ENCODE data around the gene SLC8A3. TPM values are rescaled to one million over a fixed set of nuclear protein-coding genes. Genes with fewer than 3 reads are reported as not detected.
A peak's percentile ranks its signal among the peaks of the same experiment; 100 is the strongest.

Gene SLC8A3
- total RNA-seq, 1 donor from 2014 or later, result 0.49 TPM

DNA sequence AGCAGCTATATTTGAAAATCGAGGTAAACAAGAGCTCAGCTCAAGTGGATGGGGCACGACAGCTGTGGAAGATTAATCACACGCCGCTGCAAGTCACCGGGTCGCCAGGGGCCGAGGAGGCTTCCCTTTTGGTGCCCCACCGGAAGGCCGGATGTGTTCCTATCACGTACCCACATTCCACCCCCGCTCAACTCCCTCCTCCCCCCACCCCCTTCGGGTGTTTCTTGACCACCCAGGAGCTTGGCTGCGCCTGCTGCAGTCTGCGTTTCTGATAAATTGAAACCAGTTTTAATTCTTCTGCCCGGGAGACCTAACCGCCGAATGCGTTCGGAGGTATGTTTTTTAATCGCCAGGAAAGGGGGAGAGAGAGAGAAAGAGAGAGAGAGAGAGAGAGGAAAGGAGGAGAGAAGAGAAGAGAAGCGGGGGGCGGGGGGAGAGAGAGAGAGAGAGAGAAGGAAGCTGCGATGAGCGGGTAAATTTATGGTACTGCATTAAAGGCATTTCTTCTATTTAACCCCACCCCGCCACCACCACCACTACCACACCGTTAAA, 1.8 kb downstream of the SLC8A3 start:
- H3K27me3 ChIP-seq, result no peaks in the 10 kb centered on the region
- intact Hi-C loops (cut with DNase I), result no loop called here

DNA sequence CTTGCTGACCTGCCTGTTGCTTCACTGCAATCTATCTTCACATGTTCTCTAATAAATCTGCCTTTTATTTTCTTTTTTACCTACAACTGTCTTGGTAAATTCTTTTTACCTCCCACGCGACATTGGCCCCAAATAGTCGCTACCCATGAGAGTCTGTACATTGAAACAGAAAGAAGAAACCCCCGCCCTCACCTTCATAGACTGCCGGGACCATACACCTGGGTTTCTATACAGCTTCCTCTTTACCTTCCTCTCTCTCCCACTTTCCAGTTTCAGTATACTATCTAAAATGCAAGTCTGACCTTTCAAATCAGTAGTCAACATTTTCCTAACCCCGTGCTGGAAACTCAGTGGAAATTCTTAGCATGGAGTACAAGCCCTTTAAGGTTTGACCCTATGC, 4.8 kb downstream of the SLC8A3 start:
- Histone ChIP-seq H3K4me1 (peaks cover 21% of the 10 kb centered on the region), H3K27me3 (no peaks in the 10 kb centered on the region), H3K4me3 (no peak overlapping the region), H3K9me3 (no peaks in the 10 kb centered on the region), H3K27ac (no peak overlapping the region), H3K36me3 (no peaks in the 10 kb centered on the region)
- TF ChIP-seq POLR2AphosphoS5 (IDR thresholded peaks at IDR 0.05; ENCODE audit: insufficient read depth in 1 of 2, low read depth in 1 of 2), result no peak
- TF ChIP-seq, protein P1, sequence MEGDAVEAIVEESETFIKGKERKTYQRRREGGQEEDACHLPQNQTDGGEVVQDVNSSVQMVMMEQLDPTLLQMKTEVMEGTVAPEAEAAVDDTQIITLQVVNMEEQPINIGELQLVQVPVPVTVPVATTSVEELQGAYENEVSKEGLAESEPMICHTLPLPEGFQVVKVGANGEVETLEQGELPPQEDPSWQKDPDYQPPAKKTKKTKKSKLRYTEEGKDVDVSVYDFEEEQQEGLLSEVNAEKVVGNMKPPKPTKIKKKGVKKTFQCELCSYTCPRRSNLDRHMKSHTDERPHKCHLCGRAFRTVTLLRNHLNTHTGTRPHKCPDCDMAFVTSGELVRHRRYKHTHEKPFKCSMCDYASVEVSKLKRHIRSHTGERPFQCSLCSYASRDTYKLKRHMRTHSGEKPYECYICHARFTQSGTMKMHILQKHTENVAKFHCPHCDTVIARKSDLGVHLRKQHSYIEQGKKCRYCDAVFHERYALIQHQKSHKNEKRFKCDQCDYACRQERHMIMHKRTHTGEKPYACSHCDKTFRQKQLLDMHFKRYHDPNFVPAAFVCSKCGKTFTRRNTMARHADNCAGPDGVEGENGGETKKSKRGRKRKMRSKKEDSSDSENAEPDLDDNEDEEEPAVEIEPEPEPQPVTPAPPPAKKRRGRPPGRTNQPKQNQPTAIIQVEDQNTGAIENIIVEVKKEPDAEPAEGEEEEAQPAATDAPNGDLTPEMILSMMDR (IDR thresholded peaks at IDR 0.05), result no peak
- no peak for TF ChIP-seq POLR2A (IDR thresholded peaks at IDR 0.05)
- no peak for DNase-seq (ENCODE audit: extremely low spot score in 2 of 2)
- intact Hi-C loops (cut with DNase I), result no loop called here

More for the DNA sequence above, 1.8 kb downstream of the SLC8A3 start:
- TF ChIP-seq POLR2AphosphoS5 (IDR thresholded peaks at IDR 0.05; ENCODE audit: insufficient read depth in 1 of 2, low read depth in 1 of 2), result no peak
- TF ChIP-seq, protein P1 (IDR thresholded peaks at IDR 0.05), result no peak
- no peak for TF ChIP-seq POLR2A (IDR thresholded peaks at IDR 0.05)
- H3K27ac ChIP-seq, result no peak overlapping the region
- no peaks in the 10 kb centered on the region for H3K9me3 ChIP-seq
- peaks cover 26% of the 10 kb centered on the region for H3K4me1 ChIP-seq
- DNase-seq (ENCODE audit: extremely low spot score in 2 of 2), result no peak
- peak overlapping the region; percentile 41 to 48 for H3K4me3 ChIP-seq
- no peaks in the 10 kb centered on the region for H3K36me3 ChIP-seq

DNA sequence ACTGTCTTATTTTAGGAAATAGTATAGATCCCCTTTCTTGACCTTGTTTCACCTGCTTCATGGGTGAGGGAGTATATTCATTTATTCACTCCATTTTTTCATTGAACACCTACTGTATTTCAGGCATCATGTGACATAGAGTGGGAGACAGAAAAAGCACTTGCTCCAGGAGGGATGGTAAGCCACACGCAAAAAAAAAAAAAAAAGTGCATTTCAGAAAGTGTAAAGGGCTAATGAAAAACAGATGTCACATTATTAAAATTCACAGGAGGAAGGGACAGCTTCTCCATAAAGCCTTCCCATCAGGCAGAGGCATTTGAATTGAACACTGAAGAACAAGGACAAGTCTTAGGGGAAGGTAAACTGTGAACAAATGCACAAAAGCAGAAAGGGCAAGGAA, 7.5 kb downstream of the SLC8A3 start:
- no peak for TF ChIP-seq POLR2AphosphoS5 (IDR thresholded peaks at IDR 0.05; ENCODE audit: insufficient read depth in 1 of 2, low read depth in 1 of 2)
- TF ChIP-seq POLR2A (IDR thresholded peaks at IDR 0.05), result no peak
- TF ChIP-seq, protein P1 (IDR thresholded peaks at IDR 0.05), result no peak
- no peaks in the 10 kb centered on the region for H3K4me1 ChIP-seq
- no peak overlapping the region for H3K4me3 ChIP-seq
- no peak for DNase-seq (ENCODE audit: extremely low spot score in 2 of 2)
- intact Hi-C loops (cut with DNase I), result no loop called here
- no peaks in the 10 kb centered on the region for H3K9me3 ChIP-seq
- no peaks in the 10 kb centered on the region for H3K36me3 ChIP-seq
- no peaks in the 10 kb centered on the region for H3K27me3 ChIP-seq
- H3K27ac ChIP-seq, result no peak overlapping the region

DNA sequence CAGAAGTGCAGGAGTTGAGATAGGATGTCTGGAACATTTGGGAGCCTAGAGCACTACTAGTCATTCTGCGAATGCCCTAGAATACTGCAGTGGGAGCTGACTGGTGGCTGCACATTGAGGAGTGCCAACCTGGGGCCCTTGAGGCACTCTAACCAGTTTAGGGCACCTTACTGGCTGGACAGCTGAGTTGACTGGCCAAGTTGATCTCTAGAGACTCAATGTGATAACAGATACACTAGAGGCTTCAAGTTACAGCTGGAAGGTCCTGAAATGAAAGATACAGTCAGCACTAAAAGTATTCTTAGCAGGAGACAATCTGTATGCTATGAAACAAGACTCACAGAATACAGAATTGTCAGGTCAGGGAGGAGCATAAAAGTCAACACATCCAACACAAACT, 8.0 kb downstream of the SLC8A3 start:
- H3K27ac ChIP-seq, result no peak overlapping the region
- intact Hi-C loops (cut with DNase I), result no loop called here
- no peak for TF ChIP-seq POLR2A (IDR thresholded peaks at IDR 0.05)
- no peak for TF ChIP-seq POLR2AphosphoS5 (IDR thresholded peaks at IDR 0.05; ENCODE audit: insufficient read depth in 1 of 2, low read depth in 1 of 2)
- TF ChIP-seq, protein P1 (IDR thresholded peaks at IDR 0.05), result no peak
- H3K4me3 ChIP-seq, result no peak overlapping the region
- no peaks in the 10 kb centered on the region for H3K4me1 ChIP-seq
- DNase-seq (ENCODE audit: extremely low spot score in 2 of 2), result peak in 1 of 2 donors; percentile 52
- H3K27me3 ChIP-seq, result no peaks in the 10 kb centered on the region
- no peaks in the 10 kb centered on the region for H3K9me3 ChIP-seq
- H3K36me3 ChIP-seq, result no peaks in the 10 kb centered on the region

DNA sequence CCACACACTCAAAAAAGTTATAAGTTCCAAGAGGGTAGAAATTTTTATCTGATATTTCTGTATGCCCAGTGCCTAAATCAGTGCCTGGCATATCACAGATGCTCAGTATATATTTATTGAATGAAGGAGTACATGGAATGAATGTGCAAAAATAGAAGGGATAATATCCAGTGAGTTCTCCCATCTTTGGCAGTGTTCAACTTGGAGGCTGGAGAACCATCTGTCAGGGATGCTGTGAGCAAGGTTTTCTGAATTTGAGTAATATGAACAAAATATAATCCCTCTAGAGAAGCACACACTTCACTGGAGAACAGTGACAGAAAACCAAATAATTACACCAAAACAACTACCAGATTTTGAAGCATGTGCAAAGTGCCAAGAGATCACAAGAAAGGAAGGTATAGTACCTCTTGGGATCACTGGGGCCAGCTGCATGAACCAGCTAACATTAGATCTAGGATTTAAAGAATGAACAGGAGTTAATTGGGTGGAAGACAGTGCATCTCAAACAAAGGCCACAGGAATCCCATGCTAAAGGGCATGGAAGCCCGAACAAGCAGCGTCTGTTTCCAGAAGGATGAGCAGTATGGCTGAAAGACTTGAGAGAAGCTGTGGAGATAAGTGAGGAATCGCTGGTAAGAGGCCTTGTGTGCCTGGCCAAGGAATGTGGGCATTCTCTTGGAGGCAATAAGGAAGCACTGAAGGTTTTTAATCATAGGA, 11.5 kb downstream of the SLC8A3 start:
- no peak overlapping the region for H3K4me3 ChIP-seq
- intact Hi-C loops (cut with DNase I), result no loop called here
- no peak overlapping the region for H3K27ac ChIP-seq
- H3K36me3 ChIP-seq, result no peaks in the 10 kb centered on the region
- no peaks in the 10 kb centered on the region for H3K27me3 ChIP-seq
- no peaks in the 10 kb centered on the region for H3K4me1 ChIP-seq
- TF ChIP-seq POLR2A (IDR thresholded peaks at IDR 0.05) (no peak), POLR2AphosphoS5 (IDR thresholded peaks at IDR 0.05; ENCODE audit: insufficient read depth in 1 of 2, low read depth in 1 of 2) (no peak)
- TF ChIP-seq, protein P1 (IDR thresholded peaks at IDR 0.05), result no peak
- H3K9me3 ChIP-seq, result no peaks in the 10 kb centered on the region
- DNase-seq (ENCODE audit: extremely low spot score in 2 of 2), result peak in 1 of 2 donors; percentile 12
